ENCODE measurements around the gene FIGLA. TPM values are rescaled to one million over a fixed set of nuclear protein-coding genes. Genes with fewer than 3 reads are reported as not detected.

Gene FIGLA
- total RNA-seq, 1 donor from 2014 or later = not detected

DNA sequence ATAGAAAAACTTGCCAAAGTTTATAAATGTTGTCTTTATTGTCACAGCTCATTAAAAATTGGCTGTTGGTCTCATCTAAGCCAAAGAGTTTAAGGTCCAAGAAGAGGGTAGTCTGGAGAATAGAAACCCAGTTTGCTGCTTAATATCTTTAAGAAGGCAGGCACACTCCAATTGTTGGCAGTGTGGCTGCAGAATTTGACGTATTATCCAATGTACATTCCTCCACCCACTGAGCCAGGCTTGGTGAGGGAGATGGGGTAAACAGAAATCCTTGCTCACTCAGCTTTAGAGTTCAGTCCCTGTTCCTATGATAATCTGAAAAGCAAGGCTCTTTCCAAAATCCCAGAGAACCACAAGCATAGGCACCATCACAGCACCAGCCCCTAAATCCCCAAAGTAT lies 11.8 kb downstream of the FIGLA start:
- H3K4me3 ChIP-seq (ENCODE audit: low read depth, low read length) = no peak overlapping the region
- H3K27me3 ChIP-seq (ENCODE audit: control insufficient read depth, insufficient read depth, low read length) = peaks cover 2% of the 10 kb centered on the region
- DNase-seq (ENCODE audit: low read depth) (no peak), FAIRE-seq (no peak)
- TF ChIP-seq, protein P1, sequence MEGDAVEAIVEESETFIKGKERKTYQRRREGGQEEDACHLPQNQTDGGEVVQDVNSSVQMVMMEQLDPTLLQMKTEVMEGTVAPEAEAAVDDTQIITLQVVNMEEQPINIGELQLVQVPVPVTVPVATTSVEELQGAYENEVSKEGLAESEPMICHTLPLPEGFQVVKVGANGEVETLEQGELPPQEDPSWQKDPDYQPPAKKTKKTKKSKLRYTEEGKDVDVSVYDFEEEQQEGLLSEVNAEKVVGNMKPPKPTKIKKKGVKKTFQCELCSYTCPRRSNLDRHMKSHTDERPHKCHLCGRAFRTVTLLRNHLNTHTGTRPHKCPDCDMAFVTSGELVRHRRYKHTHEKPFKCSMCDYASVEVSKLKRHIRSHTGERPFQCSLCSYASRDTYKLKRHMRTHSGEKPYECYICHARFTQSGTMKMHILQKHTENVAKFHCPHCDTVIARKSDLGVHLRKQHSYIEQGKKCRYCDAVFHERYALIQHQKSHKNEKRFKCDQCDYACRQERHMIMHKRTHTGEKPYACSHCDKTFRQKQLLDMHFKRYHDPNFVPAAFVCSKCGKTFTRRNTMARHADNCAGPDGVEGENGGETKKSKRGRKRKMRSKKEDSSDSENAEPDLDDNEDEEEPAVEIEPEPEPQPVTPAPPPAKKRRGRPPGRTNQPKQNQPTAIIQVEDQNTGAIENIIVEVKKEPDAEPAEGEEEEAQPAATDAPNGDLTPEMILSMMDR (IDR thresholded peaks at IDR 0.05; ENCODE audit: insufficient read depth, low read length, severe bottlenecking) = no peak
- H3K36me3 ChIP-seq (ENCODE audit: control insufficient read depth, insufficient read depth, low read length) = no peaks in the 10 kb centered on the region

GRCh38 chr2:70777450-70777849 lies 13.0 kb downstream of the FIGLA start:
- H3K4me3 ChIP-seq (ENCODE audit: low read depth, low read length) = no peak overlapping the region
- peaks cover 2% of the 10 kb centered on the region for H3K27me3 ChIP-seq (ENCODE audit: control insufficient read depth, insufficient read depth, low read length)
- DNase-seq (ENCODE audit: low read depth) (peak; percentile 43), FAIRE-seq (no peak)
- TF ChIP-seq, protein P1 (IDR thresholded peaks at IDR 0.05; ENCODE audit: insufficient read depth, low read length, severe bottlenecking) = no peak
- no peaks in the 10 kb centered on the region for H3K36me3 ChIP-seq (ENCODE audit: control insufficient read depth, insufficient read depth, low read length)

DNA sequence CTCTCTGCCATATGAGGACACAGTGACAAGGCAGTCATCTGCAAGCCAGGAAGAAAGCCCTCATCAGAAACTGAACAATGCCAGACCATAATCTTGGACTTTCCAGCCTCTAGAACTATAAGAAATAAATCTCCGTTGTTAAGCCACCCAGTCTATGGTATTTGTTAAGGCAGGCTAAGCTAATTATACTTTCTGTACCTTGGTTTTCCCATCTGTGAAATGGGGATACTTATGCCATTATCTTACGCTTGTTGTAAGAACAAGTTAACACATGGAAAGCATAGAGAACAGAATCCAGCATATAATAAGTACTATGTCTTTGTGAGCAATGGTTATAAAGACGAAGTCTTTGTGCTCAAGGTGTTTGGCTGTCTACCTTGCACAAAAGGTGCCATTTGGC lies 14.2 kb downstream of the FIGLA start:
- no peak for FAIRE-seq
- TF ChIP-seq, protein P1 (IDR thresholded peaks at IDR 0.05; ENCODE audit: insufficient read depth, low read length, severe bottlenecking) = no peak
- no peaks in the 10 kb centered on the region for H3K36me3 ChIP-seq (ENCODE audit: control insufficient read depth, insufficient read depth, low read length)
- H3K4me3 ChIP-seq (ENCODE audit: low read depth, low read length) = no peak overlapping the region
- DNase-seq (ENCODE audit: low read depth) = no peak
- H3K27me3 ChIP-seq (ENCODE audit: control insufficient read depth, insufficient read depth, low read length) = peaks cover 2% of the 10 kb centered on the region

DNA sequence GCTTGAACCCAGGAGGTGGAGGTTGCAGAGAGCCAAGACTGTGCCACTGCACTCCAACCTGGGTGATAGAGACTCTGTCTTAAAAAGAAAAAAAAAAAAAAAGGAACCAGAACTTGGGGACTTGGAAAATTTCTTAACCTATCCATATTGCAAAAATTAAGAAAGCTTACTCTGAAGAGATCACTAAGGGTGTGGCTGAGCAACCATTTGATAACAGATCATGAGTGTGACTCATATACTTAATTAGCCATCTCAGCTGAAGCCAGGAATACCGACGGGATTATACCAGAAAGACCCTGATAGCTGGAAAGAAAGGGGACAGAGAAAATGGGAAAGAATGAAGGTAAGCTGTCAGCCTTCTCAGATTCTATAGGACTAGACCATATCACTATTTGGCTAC lies 15.3 kb downstream of the FIGLA start:
- Histone ChIP-seq H3K27me3 (ENCODE audit: control insufficient read depth, insufficient read depth, low read length) (peaks cover 3% of the 10 kb centered on the region), H3K4me3 (ENCODE audit: low read depth, low read length) (no peak overlapping the region), H3K36me3 (ENCODE audit: control insufficient read depth, insufficient read depth, low read length) (no peaks in the 10 kb centered on the region)
- FAIRE-seq (no peak), DNase-seq (ENCODE audit: low read depth) (no peak)
- TF ChIP-seq, protein P1 (IDR thresholded peaks at IDR 0.05; ENCODE audit: insufficient read depth, low read length, severe bottlenecking) = no peak

DNA sequence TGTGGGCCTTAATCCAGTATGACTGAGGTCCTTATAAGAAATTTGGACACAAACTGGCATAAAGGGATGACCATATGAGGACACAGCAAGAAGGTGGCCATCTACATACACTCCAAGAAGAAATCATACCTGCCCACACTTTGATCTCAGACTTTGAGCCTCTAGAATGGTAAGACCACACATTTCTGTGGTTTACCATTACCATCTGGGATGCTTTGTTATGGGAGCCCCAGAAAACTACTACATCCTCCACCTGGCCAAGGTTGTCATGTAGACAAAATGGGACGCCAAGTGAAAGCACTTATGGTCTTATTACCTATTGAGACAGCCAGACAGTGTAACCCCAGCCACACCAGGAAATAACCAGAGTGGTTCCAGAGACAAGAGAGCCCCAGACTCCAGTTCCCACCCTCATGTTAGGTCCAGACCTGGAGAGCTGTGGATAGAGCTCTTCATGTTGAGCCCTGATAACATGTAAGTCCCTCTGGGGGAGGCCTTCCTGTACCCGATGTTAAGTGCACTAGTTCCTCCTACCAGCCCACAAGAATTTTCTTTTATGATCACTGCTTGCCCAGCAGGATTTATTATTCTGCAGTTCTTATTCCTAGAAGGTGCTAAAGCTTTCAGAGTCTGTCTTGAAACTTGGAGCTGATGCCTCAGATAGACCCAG lies 17.8 kb downstream of the FIGLA start:
- FAIRE-seq = no peak
- H3K27me3 ChIP-seq (ENCODE audit: control insufficient read depth, insufficient read depth, low read length) = peaks cover 22% of the 10 kb centered on the region
- DNase-seq (ENCODE audit: low read depth) = no peak

More for the DNA sequence above, 17.8 kb downstream of the FIGLA start:
- no peak overlapping the region for H3K4me3 ChIP-seq (ENCODE audit: low read depth, low read length)
- TF ChIP-seq, protein P1 (IDR thresholded peaks at IDR 0.05; ENCODE audit: insufficient read depth, low read length, severe bottlenecking) = no peak
- H3K36me3 ChIP-seq (ENCODE audit: control insufficient read depth, insufficient read depth, low read length) = no peaks in the 10 kb centered on the region

Data from bronchial epithelial cell (primary cell).